ENCODE measurements around the gene ISOC1.

ISOC1 gene

GRCh38 chr5:129096382-129096991, 1.9 kb downstream of the ISOC1 start:
- no peak for DNase-seq

GRCh38 chr5:129097498-129098296, 3.1 kb downstream of the ISOC1 start:
- DNase-seq = no peak

GRCh38 chr5:129098488-129099183, 4.1 kb downstream of the ISOC1 start:
- no peak for DNase-seq

GRCh38 chr5:129099184-129099569, 4.6 kb downstream of the ISOC1 start:
- no peak for DNase-seq

- DNase-seq = no peak
Measured at GRCh38 chr5:129101794-129102193, 7.2 kb downstream of the ISOC1 start.

- no peak for DNase-seq
Measured at GRCh38 chr5:129103397-129103796, 8.8 kb downstream of the ISOC1 start.

- no peak for DNase-seq
Measured at GRCh38 chr5:129104915-129105455, 10.4 kb downstream of the ISOC1 start.

GRCh38 chr5:129107637-129108036, 13.1 kb downstream of the ISOC1 start:
- no peak for DNase-seq

GRCh38 chr5:129110742-129111141, 16.2 kb downstream of the ISOC1 start:
- DNase-seq = no peak

GRCh38 chr5:129111351-129111750, 16.8 kb downstream of the ISOC1 start:
- DNase-seq = no peak

GRCh38 chr5:129112295-129112694, 17.7 kb downstream of the ISOC1 start:
- no peak for DNase-seq

GRCh38 chr5:129113867-129114266, 19.3 kb downstream of the ISOC1 start:
- DNase-seq = no peak

- DNase-seq = no peak
Measured at GRCh38 chr5:129114539-129115193, 20.1 kb downstream of the ISOC1 start.

GRCh38 chr5:129115680-129116079, 21.1 kb downstream of the ISOC1 start:
- DNase-seq = no peak

GRCh38 chr5:129116797-129117196, 22.2 kb downstream of the ISOC1 start:
- no peak for DNase-seq

- no peak for DNase-seq
Measured at GRCh38 chr5:129118405-129118804, 23.9 kb downstream of the ISOC1 start.

GRCh38 chr5:129118826-129119225, 24.3 kb downstream of the ISOC1 start:
- DNase-seq = no peak

GRCh38 chr5:129120158-129120581, 25.6 kb downstream of the ISOC1 start:
- no peak for DNase-seq

- DNase-seq = no peak
Measured at GRCh38 chr5:129122560-129122959, 28.0 kb downstream of the ISOC1 start.

- no peak for DNase-seq
Measured at GRCh38 chr5:129124608-129125007, 30.1 kb downstream of the ISOC1 start.

GRCh38 chr5:129125819-129126218, 31.3 kb downstream of the ISOC1 start:
- no peak for DNase-seq

- no peak for DNase-seq
Measured at GRCh38 chr5:129133553-129133952, 39.0 kb downstream of the ISOC1 start.

- no peak for DNase-seq
Measured at GRCh38 chr5:129135633-129136032, 41.1 kb downstream of the ISOC1 start.

All from stimulated activated naive CD4-positive, alpha-beta T cell treated with Interleukin-2 at 50 U/mL for 16 hours (primary cell).